Endothelial cell (in vitro differentiated cells): Measurements from ENCODE around the gene TFIP11. TPM values are rescaled to one million over a fixed set of nuclear protein-coding genes. Genes with fewer than 3 reads are reported as not detected.

ENCODE experiments used
- DNase-seq: peaks from one replicate; pipeline ENCODE4 v3.0.0; 2021; ENCODE audit warnings: low spot score
- H3K27ac Mint-ChIP-seq: one replicate; pipeline ENCODE4 v1.8.0; 2021; ENCODE audit warnings: mixed read lengths, inconsistent platforms; ENCODE audit not compliant: unreplicated experiment
- H3K27me3 Mint-ChIP-seq: one replicate; pipeline ENCODE4 v1.8.0; 2021; ENCODE audit warnings: mild to moderate bottlenecking, moderate library complexity, mixed read lengths, inconsistent platforms; ENCODE audit not compliant: unreplicated experiment
- H3K36me3 Mint-ChIP-seq: one replicate; pipeline ENCODE4 v1.8.0; 2021; ENCODE audit warnings: mild to moderate bottlenecking, low read depth, mixed read lengths, inconsistent platforms; ENCODE audit not compliant: unreplicated experiment
- H3K4me1 Mint-ChIP-seq: one replicate; pipeline ENCODE4 v1.8.0; 2021; ENCODE audit warnings: mild to moderate bottlenecking, mixed read lengths, inconsistent platforms; ENCODE audit not compliant: unreplicated experiment
- H3K4me3 Mint-ChIP-seq: one replicate; pipeline ENCODE4 v1.8.0; 2021; ENCODE audit warnings: mild to moderate bottlenecking, mixed read lengths, inconsistent platforms; ENCODE audit not compliant: unreplicated experiment
- H3K9me3 Mint-ChIP-seq: one replicate; pipeline ENCODE4 v1.8.0; 2021; ENCODE audit warnings: mixed read lengths, inconsistent platforms; ENCODE audit not compliant: unreplicated experiment
- CTCF ChIP-seq: fragments of 200-600 bp; sonication (generic); IDR thresholded peaks from one replicate; pipeline ENCODE4 v1.5.0; 2021; ENCODE audit warnings: antibody characterized with exemption; ENCODE audit not compliant: unreplicated experiment
- total RNA-seq: library from RNA; stranded (reverse); fragmentation: NEBNext Ultra II Directional; extraction: Animal tissue kit (Norgen Biotek cat#: 25700); gene quantifications from one replicate; pipeline ENCODE4 v1.2.1, GENCODE V29; 2021; ENCODE audit not compliant: unreplicated experiment

Gene TFIP11
- total RNA-seq, 1 donor from 2014 or later: 38.6 TPM

DNA sequence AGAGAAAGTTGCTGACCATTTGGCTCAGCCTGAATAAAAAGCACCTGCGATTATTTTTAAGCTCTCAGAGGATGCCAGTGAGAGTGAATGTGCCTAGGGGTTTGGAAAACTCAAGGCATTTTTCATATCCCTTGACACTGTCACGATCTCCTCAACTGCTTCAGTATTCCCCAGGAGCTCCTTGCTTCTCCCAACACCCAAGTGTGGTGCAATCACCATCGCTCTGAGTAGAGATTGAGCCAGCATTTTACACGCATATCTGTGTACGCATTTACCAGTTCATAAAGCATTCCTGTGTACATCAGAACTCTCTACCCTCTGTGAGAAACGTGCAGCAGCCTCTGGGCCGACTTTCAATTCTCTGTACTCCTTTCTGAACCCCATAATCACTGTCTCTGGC, 27.3 kb downstream of the TFIP11 start:
- no peak for DNase-seq
- peaks cover 17% of the 10 kb centered on the region for H3K36me3 Mint-ChIP-seq
- H3K27me3 Mint-ChIP-seq: peaks cover 3% of the 10 kb centered on the region
- TF ChIP-seq CTCF: no peak
- H3K4me3 Mint-ChIP-seq: no peak overlapping the region
- H3K9me3 Mint-ChIP-seq: no peaks in the 10 kb centered on the region
- H3K27ac Mint-ChIP-seq: no peak overlapping the region
- peaks cover 33% of the 10 kb centered on the region for H3K4me1 Mint-ChIP-seq

DNA sequence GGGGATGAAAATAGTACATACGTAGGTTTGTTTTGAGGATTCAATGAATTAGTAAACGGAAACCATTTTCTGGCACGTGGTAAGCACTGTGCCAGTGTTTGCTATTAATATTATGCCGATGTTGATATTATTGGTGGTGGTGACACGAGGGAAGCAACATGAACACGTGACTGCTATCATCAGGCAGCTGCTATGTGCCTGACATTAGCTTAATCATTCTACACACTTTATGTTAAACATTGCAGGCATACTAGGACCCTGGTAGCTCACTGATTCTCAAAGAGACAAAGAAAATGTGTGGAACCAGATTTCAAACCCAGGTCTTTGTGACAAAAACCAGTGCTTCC, 27.9 kb downstream of the TFIP11 start:
- peaks cover 21% of the 10 kb centered on the region for H3K36me3 Mint-ChIP-seq
- no peaks in the 10 kb centered on the region for H3K9me3 Mint-ChIP-seq
- no peak for DNase-seq
- peaks cover 32% of the 10 kb centered on the region for H3K4me1 Mint-ChIP-seq
- no peak for TF ChIP-seq CTCF
- peaks cover 3% of the 10 kb centered on the region for H3K27me3 Mint-ChIP-seq
- H3K4me3 Mint-ChIP-seq: peak overlapping the region; percentile 93
- peak overlapping the region; percentile 82 for H3K27ac Mint-ChIP-seq

GRCh38 chr22:26483439-26484359, 28.6 kb downstream of the TFIP11 start, which contains the start of the genes HPS4 and SRRD:
Gene HPS4, minus strand, starts transcription at chr22:26483783. Its CDS starts 2,021 bp downstream, at chr22:26481762.
Gene SRRD, plus strand, starts transcription at chr22:26483877. Its CDS starts 14 bp downstream, at chr22:26483891.
- TF ChIP-seq CTCF: no peak
- peaks cover 15% of the 10 kb centered on the region for H3K36me3 Mint-ChIP-seq

DNA sequence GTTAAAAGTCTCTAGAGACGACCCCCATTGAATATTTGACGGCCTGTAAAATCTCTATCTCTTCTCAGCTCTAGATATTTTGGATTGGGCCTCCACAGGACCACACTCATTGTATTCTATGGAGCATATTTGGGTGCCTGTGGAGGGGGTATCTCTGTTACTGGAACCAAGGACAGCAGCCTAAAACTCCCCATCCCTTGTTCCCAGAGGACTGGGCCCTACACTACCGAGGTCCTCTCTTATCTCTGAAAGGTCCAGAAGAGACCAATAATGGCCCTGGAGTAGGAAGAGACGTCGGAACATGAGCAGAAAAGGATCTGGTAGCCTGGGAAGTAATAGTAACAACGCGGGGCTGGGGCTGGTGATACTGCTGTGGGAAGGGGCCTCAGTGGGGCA, 29.2 kb downstream of the TFIP11 start:
- Mint-ChIP-seq H3K27ac (peak overlapping the region; percentile 93), H3K27me3 (peaks cover 3% of the 10 kb centered on the region), H3K9me3 (no peaks in the 10 kb centered on the region), H3K4me3 (peak overlapping the region; percentile 93), H3K36me3 (peaks cover 15% of the 10 kb centered on the region), H3K4me1 (peaks cover 34% of the 10 kb centered on the region)
- no peak for DNase-seq
- no peak for TF ChIP-seq CTCF

More at GRCh38 chr22:26483439-26484359, 28.6 kb downstream of the TFIP11 start, which contains the start of the genes HPS4 and SRRD:
- peak; percentile 95 for DNase-seq
- peaks cover 3% of the 10 kb centered on the region for H3K27me3 Mint-ChIP-seq
- H3K4me1 Mint-ChIP-seq: peaks cover 34% of the 10 kb centered on the region
- peak within 1 kb of the TSS; percentile 93 for H3K27ac Mint-ChIP-seq
- H3K9me3 Mint-ChIP-seq: no peaks in the 10 kb centered on the region
- H3K4me3 Mint-ChIP-seq: peak within 1 kb of the TSS; percentile 93

- DNase-seq: no peak
- no peaks in the 10 kb centered on the region for H3K9me3 Mint-ChIP-seq
- peak overlapping the region; percentile 93 for H3K27ac Mint-ChIP-seq
- H3K36me3 Mint-ChIP-seq: peaks cover 17% of the 10 kb centered on the region
- peaks cover 34% of the 10 kb centered on the region for H3K4me1 Mint-ChIP-seq
- H3K27me3 Mint-ChIP-seq: peaks cover 3% of the 10 kb centered on the region
- peak overlapping the region; percentile 93 for H3K4me3 Mint-ChIP-seq
- no peak for TF ChIP-seq CTCF
Measured at GRCh38 chr22:26482161-26482560, 30.1 kb downstream of the TFIP11 start.
